ENCODE results near the gene FCER1G.

FCER1G gene

DNA sequence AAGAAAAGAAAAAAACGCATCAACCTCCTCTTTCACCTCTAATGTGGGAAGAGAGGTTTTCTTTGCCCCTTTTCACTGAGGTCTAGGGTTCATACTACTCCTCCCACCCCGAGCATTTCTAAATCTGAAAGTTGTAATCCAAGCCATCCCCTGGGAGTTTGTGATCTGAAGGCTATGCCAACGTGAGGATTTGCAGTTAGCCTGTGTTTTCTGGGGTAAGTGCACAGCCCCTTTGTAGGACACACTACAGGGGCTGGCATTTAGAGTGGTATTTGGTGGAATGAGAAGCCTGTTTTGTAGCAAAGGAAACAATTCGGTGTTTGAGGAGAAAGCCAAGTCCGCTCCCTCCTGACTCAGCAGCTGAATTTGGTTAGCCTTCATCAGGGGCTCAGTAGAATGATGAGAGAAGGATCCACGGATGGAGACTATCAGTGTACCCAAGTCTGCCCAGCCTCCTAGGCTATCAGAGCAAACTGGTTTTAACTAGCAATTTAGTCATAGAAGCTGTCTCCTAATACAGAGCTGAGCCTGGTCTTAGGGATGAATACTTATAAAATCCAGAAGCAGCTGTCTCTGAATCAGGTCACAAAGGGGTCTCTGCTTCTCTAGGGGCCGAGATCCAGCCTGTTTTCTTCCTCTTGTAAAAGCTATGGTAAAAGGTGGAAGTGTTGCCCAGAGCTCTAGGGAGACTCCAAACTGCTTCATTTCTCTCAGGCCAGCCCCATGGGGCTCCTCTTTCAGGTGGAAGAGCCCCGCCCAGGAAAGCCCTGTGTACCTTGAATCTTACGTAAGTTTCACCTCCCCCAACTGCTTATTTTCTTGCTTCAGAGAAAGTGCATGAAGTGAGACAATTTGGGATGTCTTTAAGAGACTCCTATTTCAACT, 45.5 kb downstream of the FCER1G start:
- H3K4me3 ChIP-seq (ENCODE audit: low read depth, low read length): no peak overlapping the region
- in situ Hi-C loops (cut with HindIII; ENCODE audit: low sequenced_read_pairs): no loop called here
- DNase-seq (ENCODE audit: low read depth, low spot score): no peak
- TF ChIP-seq, protein P1, sequence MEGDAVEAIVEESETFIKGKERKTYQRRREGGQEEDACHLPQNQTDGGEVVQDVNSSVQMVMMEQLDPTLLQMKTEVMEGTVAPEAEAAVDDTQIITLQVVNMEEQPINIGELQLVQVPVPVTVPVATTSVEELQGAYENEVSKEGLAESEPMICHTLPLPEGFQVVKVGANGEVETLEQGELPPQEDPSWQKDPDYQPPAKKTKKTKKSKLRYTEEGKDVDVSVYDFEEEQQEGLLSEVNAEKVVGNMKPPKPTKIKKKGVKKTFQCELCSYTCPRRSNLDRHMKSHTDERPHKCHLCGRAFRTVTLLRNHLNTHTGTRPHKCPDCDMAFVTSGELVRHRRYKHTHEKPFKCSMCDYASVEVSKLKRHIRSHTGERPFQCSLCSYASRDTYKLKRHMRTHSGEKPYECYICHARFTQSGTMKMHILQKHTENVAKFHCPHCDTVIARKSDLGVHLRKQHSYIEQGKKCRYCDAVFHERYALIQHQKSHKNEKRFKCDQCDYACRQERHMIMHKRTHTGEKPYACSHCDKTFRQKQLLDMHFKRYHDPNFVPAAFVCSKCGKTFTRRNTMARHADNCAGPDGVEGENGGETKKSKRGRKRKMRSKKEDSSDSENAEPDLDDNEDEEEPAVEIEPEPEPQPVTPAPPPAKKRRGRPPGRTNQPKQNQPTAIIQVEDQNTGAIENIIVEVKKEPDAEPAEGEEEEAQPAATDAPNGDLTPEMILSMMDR (IDR thresholded peaks at IDR 0.05; ENCODE audit: low read depth, low read length): no peak

GRCh38 chr1:161261261-161262235, 46.5 kb downstream of the FCER1G start:
- DNase-seq (ENCODE audit: low read depth, low spot score): peak; percentile 7
- in situ Hi-C loops (cut with HindIII; ENCODE audit: low sequenced_read_pairs): no loop called here
- no peak overlapping the region for H3K4me3 ChIP-seq (ENCODE audit: low read depth, low read length)
- TF ChIP-seq, protein P1 (IDR thresholded peaks at IDR 0.05; ENCODE audit: low read depth, low read length): no peak

DNA sequence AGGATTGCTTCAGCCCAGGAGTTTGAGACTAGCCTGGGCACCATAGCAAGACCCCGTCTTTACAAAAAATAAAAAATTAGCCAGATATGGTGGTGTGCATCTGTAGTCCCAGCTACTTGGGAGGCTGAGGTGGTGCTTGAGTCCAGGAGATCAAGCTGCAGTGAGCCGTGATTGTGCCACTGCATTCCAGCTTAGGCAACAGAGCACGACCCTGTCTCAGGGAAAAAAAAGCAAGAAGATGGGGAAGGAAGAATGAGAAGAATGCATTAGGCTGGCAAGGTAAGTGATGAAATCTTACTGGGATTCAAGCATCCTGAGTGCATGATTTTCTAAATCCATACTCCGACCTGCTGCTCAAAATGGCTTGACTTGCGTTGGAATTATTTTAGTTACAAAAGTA, 50.2 kb downstream of the FCER1G start:
- TF ChIP-seq, protein P1 (IDR thresholded peaks at IDR 0.05; ENCODE audit: low read depth, low read length): no peak
- in situ Hi-C loops (cut with HindIII; ENCODE audit: low sequenced_read_pairs): no loop called here
- no peak for DNase-seq (ENCODE audit: low read depth, low spot score)
- H3K4me3 ChIP-seq (ENCODE audit: low read depth, low read length): no peak overlapping the region

DNA sequence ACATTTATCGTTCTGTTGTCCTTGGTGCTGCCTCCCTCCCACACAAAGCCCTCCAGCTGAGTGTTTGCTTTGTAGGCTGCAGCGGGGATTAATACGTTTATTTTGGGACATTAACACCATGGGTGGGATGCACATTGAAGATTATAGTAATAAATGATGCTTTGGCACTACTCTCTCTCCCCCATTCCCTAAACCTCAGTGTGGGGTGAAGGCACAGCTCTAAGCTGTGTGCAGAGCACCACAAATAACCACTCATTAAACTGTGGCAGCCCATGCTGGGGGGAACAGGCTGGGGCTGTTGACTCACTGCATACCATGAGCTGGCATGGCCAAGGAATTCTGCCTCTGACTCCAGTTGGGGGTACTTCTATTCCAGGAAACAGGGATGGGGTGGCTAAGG, 51.1 kb downstream of the FCER1G start:
- no peak overlapping the region for H3K4me3 ChIP-seq (ENCODE audit: low read depth, low read length)
- TF ChIP-seq, protein P1 (IDR thresholded peaks at IDR 0.05; ENCODE audit: low read depth, low read length): no peak
- in situ Hi-C loops (cut with HindIII; ENCODE audit: low sequenced_read_pairs): no loop called here
- DNase-seq (ENCODE audit: low read depth, low spot score): no peak

GRCh38 chr1:161266836-161267235, 51.7 kb downstream of the FCER1G start:
- no peak overlapping the region for H3K4me3 ChIP-seq (ENCODE audit: low read depth, low read length)
- no peak for DNase-seq (ENCODE audit: low read depth, low spot score)
- in situ Hi-C loops (cut with HindIII; ENCODE audit: low sequenced_read_pairs): no loop called here
- TF ChIP-seq, protein P1 (IDR thresholded peaks at IDR 0.05; ENCODE audit: low read depth, low read length): no peak

DNA sequence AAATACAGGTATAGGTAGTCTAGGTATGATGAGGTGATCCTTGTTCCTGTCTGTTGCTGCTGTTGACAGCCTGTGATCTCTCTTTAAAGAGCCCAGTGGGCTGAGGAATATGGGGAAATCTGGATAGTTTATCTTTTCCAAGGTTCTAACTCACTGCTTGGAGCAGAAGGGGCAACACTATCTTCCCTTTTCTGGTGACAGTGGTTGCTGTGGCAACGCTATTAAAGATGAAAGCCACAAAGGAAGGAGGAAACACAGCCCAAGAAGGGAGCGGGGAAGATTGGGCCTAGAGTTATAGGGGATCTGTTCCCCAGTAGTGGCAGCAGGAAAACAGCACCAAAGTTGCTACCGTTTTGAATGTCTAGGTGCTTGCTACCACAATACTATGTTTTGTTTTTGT, 52.2 kb downstream of the FCER1G start:
- no peak overlapping the region for H3K4me3 ChIP-seq (ENCODE audit: low read depth, low read length)
- TF ChIP-seq, protein P1 (IDR thresholded peaks at IDR 0.05; ENCODE audit: low read depth, low read length): no peak
- DNase-seq (ENCODE audit: low read depth, low spot score): no peak
- in situ Hi-C loops (cut with HindIII; ENCODE audit: low sequenced_read_pairs): no loop called here
